HG02884 (cell line): ENCODE data around the gene CASP14.
"Not testable (repeated sequence)": the region's sequence is repeated elsewhere in the genome, so short reads cannot be mapped to it uniquely, and the experiment has no call there.

Experiments used
- ATAC-seq: cut with Tn5 transposase; IDR thresholded peaks from one replicate; pipeline ENCODE4 v1.9.1; 2021; ENCODE audit warnings: mild to moderate bottlenecking, moderate library complexity; ENCODE audit not compliant: unreplicated experiment

Gene CASP14

DNA sequence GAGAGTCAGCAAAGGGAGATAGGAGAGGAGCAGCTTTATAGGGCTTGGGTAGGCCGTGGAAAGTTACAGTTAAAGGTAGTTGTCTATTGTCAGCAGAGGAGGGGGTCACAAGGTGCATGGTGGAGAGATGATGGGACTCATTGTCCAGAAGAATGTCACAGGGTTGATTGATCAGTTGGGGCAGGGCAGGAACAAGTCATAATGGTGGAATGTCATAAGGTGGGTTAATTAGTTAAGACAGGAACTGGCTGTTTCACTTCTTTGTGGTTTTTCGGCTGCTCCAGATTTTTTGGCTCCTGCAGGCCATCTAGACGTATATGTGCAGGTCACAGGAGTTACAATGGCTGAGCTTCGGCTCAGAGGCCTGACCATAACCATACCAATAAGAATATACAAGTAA, 21.1 kb downstream of the CASP14 start:
- ATAC-seq, result not testable (repeated sequence)

- no peak for ATAC-seq
Measured at GRCh38 chr19:15072930-15073647, 23.8 kb downstream of the CASP14 start.

GRCh38 chr19:15074371-15074770, 25.1 kb downstream of the CASP14 start:
- no peak for ATAC-seq

GRCh38 chr19:15075806-15076205, 26.5 kb downstream of the CASP14 start:
- ATAC-seq, result no peak

GRCh38 chr19:15080002-15080401, 30.7 kb downstream of the CASP14 start:
- ATAC-seq, result not testable (repeated sequence)

DNA sequence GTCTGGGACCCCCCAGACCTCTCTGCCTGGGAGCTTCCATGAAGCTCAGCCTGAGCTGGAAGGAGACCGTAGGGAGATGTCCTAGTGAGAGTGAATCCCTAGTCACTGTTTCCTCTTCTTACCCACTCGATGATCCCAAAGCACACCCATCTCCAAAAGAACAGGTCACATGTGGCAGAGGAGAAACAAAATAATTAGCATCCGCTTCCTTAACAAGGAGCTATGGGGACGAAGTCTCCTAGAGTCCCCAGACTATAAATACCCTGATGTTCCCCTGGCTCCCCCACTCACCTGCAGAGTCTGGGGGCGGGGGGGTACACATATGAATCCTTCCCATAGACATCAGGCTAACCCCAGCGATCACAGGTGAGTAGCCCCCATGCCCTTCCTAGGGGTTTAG, 32.6 kb downstream of the CASP14 start, which contains the start of gene OR1I1:
Gene OR1I1 (plus strand): TSS at position 301 of the 400 bp plus-strand sequence. CDS start 4,855 bp downstream, outside the sequence.
- no peak for ATAC-seq

GRCh38 chr19:15087182-15087581, 37.9 kb downstream of the CASP14 start:
- no peak for ATAC-seq

DNA sequence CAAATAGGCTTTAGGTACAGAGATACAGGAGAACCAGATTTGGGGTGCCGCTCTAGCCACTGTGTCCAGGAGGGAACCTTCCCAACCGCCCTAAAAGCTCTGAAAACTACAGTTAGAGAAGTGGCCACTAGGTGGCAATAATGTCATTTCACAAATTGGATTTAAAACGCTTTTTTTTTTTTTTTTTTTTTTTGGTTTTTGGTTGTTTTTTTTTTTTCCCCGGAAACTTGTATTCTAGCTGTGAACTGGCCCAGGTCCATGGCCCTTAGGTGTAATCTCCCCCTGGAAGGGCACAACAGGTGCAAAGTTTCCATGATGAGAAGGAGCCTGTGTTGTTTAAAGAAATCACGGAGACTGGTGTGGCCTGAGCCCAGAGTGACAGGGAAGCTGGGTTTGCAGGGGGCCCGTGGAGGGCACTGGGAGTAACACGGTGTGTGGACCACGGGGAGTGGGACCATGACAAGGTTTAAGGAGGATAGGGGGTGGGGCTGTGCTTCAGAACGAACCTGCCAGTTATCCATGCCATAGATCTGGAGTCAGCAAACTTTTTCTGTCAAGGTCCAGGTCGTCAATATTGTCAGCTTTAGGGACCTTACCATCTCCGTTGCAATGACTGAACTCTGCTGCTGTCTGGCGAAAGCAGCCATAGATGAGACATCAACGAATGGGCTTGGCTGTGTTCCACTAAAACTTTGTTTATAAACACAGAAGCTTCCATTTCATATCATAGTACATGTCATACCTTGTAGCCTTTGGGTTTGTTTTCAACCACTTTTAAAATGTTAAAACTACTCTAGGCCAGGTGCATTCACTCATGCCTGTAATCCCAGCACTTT, 42.9 kb downstream of the CASP14 start:
- ATAC-seq, result no peak

- no peak for ATAC-seq
Measured at GRCh38 chr19:15093001-15093400, 43.7 kb downstream of the CASP14 start.

DNA sequence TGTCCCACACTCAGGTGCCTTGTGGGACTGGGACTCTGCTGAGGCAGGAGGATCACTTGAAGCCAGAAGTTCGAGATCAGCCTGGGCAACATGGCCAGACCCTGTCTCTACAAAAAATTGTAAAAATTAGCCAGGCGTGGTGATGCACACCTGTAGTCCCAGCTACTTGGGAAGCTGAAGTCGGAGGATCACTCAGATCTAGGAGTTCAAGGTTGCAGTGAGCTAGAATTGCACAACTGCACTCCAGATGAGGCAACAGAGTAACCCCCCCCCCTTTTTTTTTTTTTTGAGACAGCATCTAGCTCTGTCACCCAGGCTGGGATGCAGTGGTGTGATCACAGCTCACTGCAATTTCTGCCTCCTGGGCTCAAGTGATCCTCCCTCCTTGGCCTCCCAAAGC, 46.9 kb downstream of the CASP14 start:
- no peak for ATAC-seq

DNA sequence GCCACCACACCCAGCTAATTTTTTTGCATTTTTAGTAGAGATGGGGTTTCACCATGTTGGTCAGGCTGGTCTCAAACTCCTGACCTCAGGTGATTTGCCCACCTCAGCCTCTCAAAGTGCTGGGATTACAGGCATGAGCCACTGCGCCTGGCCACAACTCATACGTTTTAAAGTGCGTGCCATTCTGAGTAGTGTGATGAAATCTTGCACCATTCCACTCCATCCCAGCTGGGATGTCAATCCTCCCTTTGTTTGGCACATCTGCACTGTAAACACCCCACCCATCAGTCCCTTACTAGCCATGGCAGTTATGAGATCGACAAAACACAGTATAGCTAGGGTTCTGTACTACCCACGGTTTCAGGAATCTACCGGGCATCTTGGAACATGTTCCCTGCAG, 48.7 kb downstream of the CASP14 start:
- ATAC-seq, result not testable (repeated sequence)

DNA sequence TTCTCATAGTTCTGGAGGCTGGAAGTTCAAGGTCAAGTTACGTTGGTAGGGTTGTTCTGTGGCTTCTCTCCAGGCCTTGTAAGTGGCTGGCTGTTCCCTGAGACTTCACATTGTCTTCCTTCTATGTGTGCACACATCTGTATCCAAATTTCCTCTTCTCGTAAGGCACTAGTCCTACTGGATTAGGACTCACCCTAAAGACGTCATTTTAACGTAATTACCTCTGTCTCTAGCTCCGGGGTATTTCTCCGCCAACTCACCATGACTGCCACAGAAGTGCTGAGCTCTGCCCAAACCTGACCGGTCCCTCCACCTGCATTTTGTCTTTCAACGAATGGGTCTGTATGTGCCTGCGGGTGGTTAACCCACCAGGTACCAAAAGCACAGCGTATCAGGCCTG, 49.2 kb downstream of the CASP14 start:
- no peak for ATAC-seq

DNA sequence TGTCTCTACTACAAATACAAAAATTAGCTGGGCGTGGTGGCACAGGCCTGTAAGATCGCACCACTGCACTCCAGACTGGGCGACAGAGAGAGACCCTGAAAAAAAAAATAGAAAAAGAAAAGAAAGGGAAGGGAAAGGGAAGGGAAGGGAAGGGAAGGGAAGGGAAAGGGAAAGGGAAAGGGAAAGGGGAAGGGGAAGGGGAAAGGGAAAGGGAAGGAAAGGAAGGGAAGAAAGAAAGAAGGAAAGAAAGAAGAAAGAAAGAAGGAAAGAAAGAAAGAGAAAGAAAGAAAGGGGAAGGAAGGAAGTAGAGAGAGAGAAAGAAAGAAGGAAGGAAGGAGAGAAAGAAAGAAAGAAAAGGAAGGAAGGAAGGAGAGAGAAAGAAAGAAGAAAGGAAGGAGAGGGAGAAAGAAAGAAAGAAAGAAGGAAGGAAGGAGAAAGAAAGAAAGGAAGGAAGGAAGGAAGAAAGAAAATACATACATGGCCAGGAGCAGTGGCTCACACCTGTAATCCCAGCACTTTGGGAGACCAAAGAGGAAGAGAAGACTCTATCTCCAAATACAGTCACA, 49.8 kb downstream of the CASP14 start:
- ATAC-seq, result no peak

DNA sequence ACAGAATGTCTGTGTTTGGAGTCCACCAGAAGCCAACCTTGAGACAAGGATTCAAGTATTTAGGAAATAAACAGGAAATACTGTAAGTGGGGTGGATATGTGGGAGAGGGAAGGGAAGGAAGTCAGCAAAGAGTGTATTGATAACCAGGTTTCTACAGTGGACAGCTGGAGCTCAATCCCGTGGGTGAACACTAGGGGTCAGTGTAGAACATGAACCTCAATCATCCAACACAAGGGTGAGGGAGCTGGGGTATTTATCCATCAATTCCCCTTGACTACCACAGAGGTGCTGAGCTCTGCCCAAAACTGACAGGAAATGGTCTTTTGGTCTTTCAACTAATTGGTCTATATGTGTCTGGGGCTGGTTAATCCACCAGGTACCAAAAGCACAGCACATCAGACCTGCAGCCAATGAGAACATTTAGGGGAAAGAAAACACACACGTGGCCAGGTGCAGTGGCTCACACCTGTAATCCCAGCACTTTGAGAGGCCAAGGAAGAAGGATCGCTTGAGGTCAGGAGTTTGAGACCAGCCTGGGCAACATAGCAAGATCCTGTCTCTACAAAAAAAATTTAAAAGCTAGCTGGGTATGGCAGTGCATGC, 52.3 kb downstream of the CASP14 start:
- no peak for ATAC-seq

- ATAC-seq, result no peak
Measured at GRCh38 chr19:15104003-15104402, 54.7 kb downstream of the CASP14 start.

- ATAC-seq, result no peak
Measured at GRCh38 chr19:15104411-15104810, 55.1 kb downstream of the CASP14 start.

GRCh38 chr19:15105044-15105443, 55.8 kb downstream of the CASP14 start:
- no peak for ATAC-seq

GRCh38 chr19:15107061-15108010, 58.1 kb downstream of the CASP14 start, which contains the start of gene SYDE1:
SYDE1 (plus strand) TSS chr19:15107401; CDS start chr19:15107434, 33 bp downstream.
- no peak for ATAC-seq
